ENCODE measurements around the gene TNKS1BP1. TPM values are rescaled to one million over a fixed set of nuclear protein-coding genes. Genes with fewer than 3 reads are reported as not detected.
A peak's percentile ranks its signal among the peaks of the same experiment; 100 is the strongest.

The TNKS1BP1 gene
- total RNA-seq, 1 donor from 2014 or later, result 102 TPM

GRCh38 chr11:57262157-57262556, 62.6 kb downstream of the TNKS1BP1 start:
- DNase-seq (ENCODE audit: low spot score), result no peak
- no peak for ATAC-seq

GRCh38 chr11:57260937-57261783, 63.6 kb downstream of the TNKS1BP1 start:
- DNase-seq (ENCODE audit: low spot score), result no peak
- no peak for ATAC-seq

- DNase-seq (ENCODE audit: low spot score) (no peak), ATAC-seq (no peak)
These were observed 68.6 kb downstream of the TNKS1BP1 start for GRCh38 chr11:57256119-57256518.

- DNase-seq (ENCODE audit: low spot score) (no peak), ATAC-seq (no peak)
These were observed 69.1 kb downstream of the TNKS1BP1 start for GRCh38 chr11:57255618-57256017.

- DNase-seq (ENCODE audit: low spot score) (no peak), ATAC-seq (no peak)
These were observed 70.1 kb downstream of the TNKS1BP1 start for GRCh38 chr11:57254631-57255030.

GRCh38 chr11:57251491-57252104, 73.2 kb downstream of the TNKS1BP1 start:
- ATAC-seq (no peak), DNase-seq (ENCODE audit: low spot score) (no peak)

GRCh38 chr11:57251037-57251436, 73.7 kb downstream of the TNKS1BP1 start:
- ATAC-seq (peak; percentile 54), DNase-seq (ENCODE audit: low spot score) (peak; percentile 58)

Other genes starting within 250 kb of the TNKS1BP1 start
- 0.13 TPM for gene LRRC55, start 143.0 kb downstream of the TNKS1BP1 start, total RNA-seq
- gene APLNR, start 87.7 kb downstream of the TNKS1BP1 start, total RNA-seq, result 2.4 TPM
- 24.3 TPM for gene SSRP1, start 10.9 kb upstream of the TNKS1BP1 start, total RNA-seq
- 0.50 TPM for gene P2RX3, start 13.4 kb upstream of the TNKS1BP1 start, total RNA-seq
- not detected for gene PRG3, start 56.2 kb upstream of the TNKS1BP1 start, total RNA-seq
- 1.6 TPM for gene PRG2, start 65.7 kb upstream of the TNKS1BP1 start, total RNA-seq
- 127 TPM for gene SLC43A3, start 102.2 kb upstream of the TNKS1BP1 start, total RNA-seq
- 22.0 TPM for gene RTN4RL2, start 135.6 kb upstream of the TNKS1BP1 start, total RNA-seq
- gene SLC43A1, start 190.8 kb upstream of the TNKS1BP1 start, total RNA-seq, result 115 TPM
- 39.3 TPM for gene TIMM10, start 205.8 kb upstream of the TNKS1BP1 start, total RNA-seq
- not detected for gene SMTNL1, start 212.6 kb upstream of the TNKS1BP1 start, total RNA-seq
- gene UBE2L6, start 242.7 kb upstream of the TNKS1BP1 start, total RNA-seq, result 53.0 TPM

Data from left lobe of liver (tissue), 2 donors.